GM23338 (cell line): ENCODE results near the gene DCAF10. TPM values are rescaled to one million over a fixed set of nuclear protein-coding genes. Genes with fewer than 3 reads are reported as not detected.

ENCODE experiments used
- ATAC-seq: fragments of 200-7000 bp; cut with Tn5 transposase; 3 replicates; pipeline ENCODE4 v1.9.1; 2020
- DNase-seq: peaks from one replicate; pipeline ENCODE4 v3.0.0-alpha.2; 2015; ENCODE audit warnings: low spot score
- H2AFZ ChIP-seq: fragments of 200-600 bp; sonication (generic); 2 replicates; pipeline ENCODE4 v1.8.0; 2016; ENCODE audit warnings: antibody characterized with exemption, mild to moderate bottlenecking, moderate library complexity
- H3F3A ChIP-seq: fragments of 200-600 bp; sonication (generic); replicated peaks from 2 replicates; pipeline ENCODE4 v1.8.0; 2017; ENCODE audit warnings: antibody characterized with exemption, mixed run types, low read depth
- H3K27ac ChIP-seq: fragments of 200-600 bp; sonication (generic); 2 replicates; pipeline ENCODE4 v1.6.1; 2016; ENCODE audit warnings: low read depth
- H3K27me3 ChIP-seq: fragments of 200-600 bp; sonication (generic); 2 replicates; pipeline ENCODE4 v1.8.0; 2016; ENCODE audit warnings: mild to moderate bottlenecking, mixed run types, moderate library complexity; ENCODE audit not compliant: insufficient read depth
- H3K36me3 ChIP-seq: fragments of 200-600 bp; sonication (generic); 2 replicates; pipeline ENCODE4 v1.8.0; 2016; ENCODE audit warnings: mild to moderate bottlenecking; ENCODE audit not compliant: insufficient read depth
- H3K4me1 ChIP-seq: fragments of 200-600 bp; sonication (generic); 2 replicates; pipeline ENCODE4 v1.8.0; 2016; ENCODE audit warnings: mild to moderate bottlenecking, moderate library complexity; ENCODE audit not compliant: insufficient read depth
- H3K4me2 ChIP-seq: fragments of 200-600 bp; sonication (generic); 2 replicates; pipeline ENCODE4 v1.7.1; 2017; ENCODE audit warnings: mixed run types
- H3K4me3 ChIP-seq: fragments of 200-600 bp; sonication (generic); 2 replicates; pipeline ENCODE4 v1.6.1; 2016; ENCODE audit warnings: mixed run types
- H3K79me2 ChIP-seq: fragments of 200-600 bp; sonication (generic); replicated peaks from 2 replicates; pipeline ENCODE4 v1.8.0; 2017; ENCODE audit warnings: mild to moderate bottlenecking; ENCODE audit not compliant: insufficient read depth
- H3K9me2 ChIP-seq: fragments of 200-600 bp; sonication (generic); 2 replicates; pipeline ENCODE4 v1.8.0; 2017; ENCODE audit not compliant: insufficient read depth
- H4K20me1 ChIP-seq: fragments of 200-600 bp; sonication (generic); replicated peaks from 2 replicates; pipeline ENCODE4 v1.8.0; 2017; ENCODE audit warnings: mild to moderate bottlenecking; ENCODE audit not compliant: insufficient read depth
- H3K27ac Mint-ChIP-seq: 2 replicates; pipeline ENCODE4 v1.8.0; 2020; ENCODE audit warnings: inconsistent platforms, mild to moderate bottlenecking, moderate library complexity, mixed read lengths
- H3K27me3 Mint-ChIP-seq: 3 replicates; pipeline ENCODE4 v1.8.0; 2022; ENCODE audit warnings: low read depth, mild to moderate bottlenecking, moderate library complexity, mixed read lengths, inconsistent platforms; ENCODE audit not compliant: insufficient read depth, poor library complexity
- H3K36me3 Mint-ChIP-seq: 3 replicates; pipeline ENCODE4 v1.8.0; 2021; ENCODE audit warnings: low read depth, mild to moderate bottlenecking, inconsistent platforms, moderate library complexity, mixed read lengths
- H3K4me1 Mint-ChIP-seq: 3 replicates; pipeline ENCODE4 v1.8.0; 2020; ENCODE audit warnings: mild to moderate bottlenecking, inconsistent platforms, mixed read lengths
- H3K4me3 Mint-ChIP-seq: 3 replicates; pipeline ENCODE4 v1.8.0; 2021; ENCODE audit warnings: moderate library complexity, mild to moderate bottlenecking, inconsistent platforms, mixed read lengths
- H3K9me3 Mint-ChIP-seq: 3 replicates; pipeline ENCODE4 v1.8.0; 2020; ENCODE audit warnings: moderate library complexity, mild to moderate bottlenecking, inconsistent platforms, mixed read lengths
- CREB1 ChIP-seq: fragments of 250-450 bp; sonication (Bioruptor Pico); IDR thresholded peaks from 2 replicates; pipeline ENCODE4 v1.5.0; 2020; ENCODE audit warnings: low read depth, mild to moderate bottlenecking, moderate library complexity
- EZH2 ChIP-seq: fragments of 200-600 bp; sonication (generic); IDR thresholded peaks from one replicate; pipeline ENCODE4 v1.8.0; 2017; ENCODE audit warnings: antibody characterized with exemption, mild to moderate bottlenecking, low read depth; ENCODE audit not compliant: unreplicated experiment
- EZH2phosphoT487 ChIP-seq: fragments of 200-600 bp; sonication (generic); IDR thresholded peaks from one replicate; pipeline ENCODE4 v1.8.1; 2018; ENCODE audit warnings: antibody characterized with exemption; ENCODE audit not compliant: unreplicated experiment
- JUNB ChIP-seq: IDR thresholded peaks from one replicate; pipeline ENCODE4 v1.6.1; 2016; ENCODE audit warnings: antibody characterized with exemption; ENCODE audit not compliant: unreplicated experiment
- NANOG ChIP-seq: IDR thresholded peaks from 2 replicates; pipeline ENCODE4 v1.6.1; 2016; ENCODE audit warnings: antibody characterized with exemption, borderline replicate concordance
- POLR2AphosphoS5 ChIP-seq: IDR thresholded peaks from 2 replicates; pipeline ENCODE4 v1.6.1; 2016; ENCODE audit warnings: antibody characterized with exemption, low read depth
- STAT1 ChIP-seq: IDR thresholded peaks from one replicate; pipeline ENCODE4 v1.6.1; 2016; ENCODE audit warnings: antibody characterized with exemption; ENCODE audit not compliant: unreplicated experiment
- ZNF331 ChIP-seq: fragments of 250-450 bp; sonication (Bioruptor Pico); IDR thresholded peaks from 2 replicates; pipeline ENCODE4 v1.5.0; 2020; ENCODE audit warnings: low read depth, mild to moderate bottlenecking, moderate library complexity
- polyA plus RNA-seq: library from polyadenylated mRNA; unstranded; fragments of >200 nt; fragmentation: Nextera tagmentation; extraction: Ambion mirVana; gene quantifications from 2 replicates; pipeline ENCODE4 v1.2.1, GENCODE V29; 2016
- total RNA-seq: library from RNA; depleted of rRNA; stranded (reverse); fragments of >200 nt; shearing (Covaris generic); gene quantifications from 2 replicates; pipeline ENCODE4 v1.2.3, GENCODE V29; 2014
- TF ChIP-seq, protein P1 (sequence below): IDR thresholded peaks from one replicate; pipeline ENCODE4 v1.6.1; 2018; ENCODE audit warnings: antibody characterized with exemption; ENCODE audit not compliant: unreplicated experiment
- TF ChIP-seq, protein P2 (sequence below), 2 experiments: fragments of 200-600 bp in 1 of 2; sonication (generic) in 1 of 2; conservative IDR thresholded peaks; 2 replicates each; pipeline versions ENCODE4 v1.5.1 to v1.6.1; 2016 to 2017; ENCODE audit warnings: antibody characterized with exemption in 2 of 2, low read depth in 2 of 2, mild to moderate bottlenecking in 2 of 2, moderate library complexity in 1 of 2
- TF ChIP-seq, protein P3 (sequence below): IDR thresholded peaks from 2 replicates; pipeline ENCODE4 v1.6.1; 2016; ENCODE audit warnings: antibody characterized with exemption

Gene DCAF10
- total and polyA plus RNA-seq, 2 experiments from 2014 or later, result 6.6 to 11.5 TPM

DNA sequence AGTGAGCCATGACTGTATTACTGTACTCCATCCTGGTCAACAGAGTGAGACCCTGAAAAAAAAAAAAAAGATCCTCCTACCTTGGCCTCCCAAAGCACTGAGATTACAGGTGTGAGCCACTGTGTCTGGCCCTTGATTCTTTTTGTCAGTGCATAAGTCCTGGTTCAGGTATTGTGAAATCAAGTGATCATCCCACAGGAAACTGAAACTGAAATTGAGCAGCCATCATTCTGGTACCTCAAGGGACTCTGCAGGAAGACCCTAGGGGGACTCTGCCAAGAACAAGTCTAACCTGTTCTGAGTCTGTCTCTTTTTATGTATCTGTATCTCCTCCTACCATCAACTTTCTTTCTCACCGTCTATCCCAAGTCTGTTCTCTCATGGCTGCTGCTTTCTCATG lies 1.9 kb upstream of the DCAF10 start (continued):
- TF ChIP-seq, protein P1, sequence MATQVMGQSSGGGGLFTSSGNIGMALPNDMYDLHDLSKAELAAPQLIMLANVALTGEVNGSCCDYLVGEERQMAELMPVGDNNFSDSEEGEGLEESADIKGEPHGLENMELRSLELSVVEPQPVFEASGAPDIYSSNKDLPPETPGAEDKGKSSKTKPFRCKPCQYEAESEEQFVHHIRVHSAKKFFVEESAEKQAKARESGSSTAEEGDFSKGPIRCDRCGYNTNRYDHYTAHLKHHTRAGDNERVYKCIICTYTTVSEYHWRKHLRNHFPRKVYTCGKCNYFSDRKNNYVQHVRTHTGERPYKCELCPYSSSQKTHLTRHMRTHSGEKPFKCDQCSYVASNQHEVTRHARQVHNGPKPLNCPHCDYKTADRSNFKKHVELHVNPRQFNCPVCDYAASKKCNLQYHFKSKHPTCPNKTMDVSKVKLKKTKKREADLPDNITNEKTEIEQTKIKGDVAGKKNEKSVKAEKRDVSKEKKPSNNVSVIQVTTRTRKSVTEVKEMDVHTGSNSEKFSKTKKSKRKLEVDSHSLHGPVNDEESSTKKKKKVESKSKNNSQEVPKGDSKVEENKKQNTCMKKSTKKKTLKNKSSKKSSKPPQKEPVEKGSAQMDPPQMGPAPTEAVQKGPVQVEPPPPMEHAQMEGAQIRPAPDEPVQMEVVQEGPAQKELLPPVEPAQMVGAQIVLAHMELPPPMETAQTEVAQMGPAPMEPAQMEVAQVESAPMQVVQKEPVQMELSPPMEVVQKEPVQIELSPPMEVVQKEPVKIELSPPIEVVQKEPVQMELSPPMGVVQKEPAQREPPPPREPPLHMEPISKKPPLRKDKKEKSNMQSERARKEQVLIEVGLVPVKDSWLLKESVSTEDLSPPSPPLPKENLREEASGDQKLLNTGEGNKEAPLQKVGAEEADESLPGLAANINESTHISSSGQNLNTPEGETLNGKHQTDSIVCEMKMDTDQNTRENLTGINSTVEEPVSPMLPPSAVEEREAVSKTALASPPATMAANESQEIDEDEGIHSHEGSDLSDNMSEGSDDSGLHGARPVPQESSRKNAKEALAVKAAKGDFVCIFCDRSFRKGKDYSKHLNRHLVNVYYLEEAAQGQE, result no peak
- TF ChIP-seq, protein P2, sequence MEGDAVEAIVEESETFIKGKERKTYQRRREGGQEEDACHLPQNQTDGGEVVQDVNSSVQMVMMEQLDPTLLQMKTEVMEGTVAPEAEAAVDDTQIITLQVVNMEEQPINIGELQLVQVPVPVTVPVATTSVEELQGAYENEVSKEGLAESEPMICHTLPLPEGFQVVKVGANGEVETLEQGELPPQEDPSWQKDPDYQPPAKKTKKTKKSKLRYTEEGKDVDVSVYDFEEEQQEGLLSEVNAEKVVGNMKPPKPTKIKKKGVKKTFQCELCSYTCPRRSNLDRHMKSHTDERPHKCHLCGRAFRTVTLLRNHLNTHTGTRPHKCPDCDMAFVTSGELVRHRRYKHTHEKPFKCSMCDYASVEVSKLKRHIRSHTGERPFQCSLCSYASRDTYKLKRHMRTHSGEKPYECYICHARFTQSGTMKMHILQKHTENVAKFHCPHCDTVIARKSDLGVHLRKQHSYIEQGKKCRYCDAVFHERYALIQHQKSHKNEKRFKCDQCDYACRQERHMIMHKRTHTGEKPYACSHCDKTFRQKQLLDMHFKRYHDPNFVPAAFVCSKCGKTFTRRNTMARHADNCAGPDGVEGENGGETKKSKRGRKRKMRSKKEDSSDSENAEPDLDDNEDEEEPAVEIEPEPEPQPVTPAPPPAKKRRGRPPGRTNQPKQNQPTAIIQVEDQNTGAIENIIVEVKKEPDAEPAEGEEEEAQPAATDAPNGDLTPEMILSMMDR (conservative IDR thresholded peaks at IDR 0.05; ENCODE audit: low read depth in 2 of 2), result no peak
- TF ChIP-seq EZH2, result no peak
- TF ChIP-seq POLR2AphosphoS5, result no peak

DNA sequence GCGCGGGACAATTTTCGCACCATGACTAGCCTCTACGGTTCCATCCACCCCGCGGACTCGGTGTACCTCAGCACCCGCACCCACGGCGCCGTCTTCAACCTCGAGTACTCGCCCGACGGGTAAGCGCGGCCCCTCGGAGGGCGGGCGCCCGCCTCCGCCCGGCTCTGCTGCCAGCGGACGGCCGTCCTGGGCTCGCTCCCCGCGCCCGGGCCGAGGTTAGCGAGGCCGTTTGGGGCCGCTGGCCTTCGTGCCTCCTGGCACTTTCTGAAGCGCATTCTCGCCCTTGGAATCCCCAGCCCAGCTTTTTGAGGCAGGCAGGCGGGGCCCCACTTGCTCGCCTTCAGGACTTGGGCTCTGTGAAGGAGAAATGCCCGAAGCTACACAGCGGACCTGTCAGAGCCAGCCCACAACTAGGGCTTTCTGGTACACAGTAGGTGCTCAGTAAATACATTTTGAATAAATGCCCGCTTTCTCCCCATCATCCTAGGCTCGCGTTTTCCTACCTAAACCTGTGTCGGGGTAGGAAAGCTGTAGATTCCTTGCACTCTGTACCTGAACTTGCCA lies 772 bp downstream of the DCAF10 start:
- Mint-ChIP-seq H3K27ac (no peak overlapping the region), H3K4me3 (peak overlapping the region; percentile 99), H3K4me1 (peaks cover 21% of the 10 kb centered on the region), H3K27me3 (peaks cover 3% of the 10 kb centered on the region), H3K36me3 (no peaks in the 10 kb centered on the region), H3K9me3 (no peaks in the 10 kb centered on the region; the same call in 2 of the 3 replicates)
- ATAC-seq (peak; percentile 45), DNase-seq (peak; percentile 57)
- Histone ChIP-seq H3K79me2 (peaks cover 35% of the 10 kb centered on the region), H3K4me1 (peaks cover 25% of the 10 kb centered on the region), H3K36me3 (no peaks in the 10 kb centered on the region), H3K4me3 (peak overlapping the region; percentile 93), H3F3A (peaks cover 4% of the 10 kb centered on the region; the same call in 1 of the 2 replicates), H2AFZ (peak overlapping the region; percentile 76), H3K27me3 (no peaks in the 10 kb centered on the region), H3K4me2 (peak overlapping the region; percentile 100), H3K9me2 (no peaks in the 10 kb centered on the region), H3K27ac (peak overlapping the region; percentile 81; the same call in 1 of the 2 replicates), H4K20me1 (peaks cover 10% of the 10 kb centered on the region; the same call in 1 of the 2 replicates)
- TF ChIP-seq, protein P1, result no peak
- TF ChIP-seq ZNF331 (CRISPR knock-in tag) (no peak), CREB1 (CRISPR knock-in tag) (no peak), EZH2phosphoT487 (no peak), STAT1 (no peak), NANOG (no peak), JUNB (no peak)
- TF ChIP-seq, protein P2 (conservative IDR thresholded peaks at IDR 0.05; ENCODE audit: low read depth in 2 of 2), result no peak
- TF ChIP-seq, protein P3, sequence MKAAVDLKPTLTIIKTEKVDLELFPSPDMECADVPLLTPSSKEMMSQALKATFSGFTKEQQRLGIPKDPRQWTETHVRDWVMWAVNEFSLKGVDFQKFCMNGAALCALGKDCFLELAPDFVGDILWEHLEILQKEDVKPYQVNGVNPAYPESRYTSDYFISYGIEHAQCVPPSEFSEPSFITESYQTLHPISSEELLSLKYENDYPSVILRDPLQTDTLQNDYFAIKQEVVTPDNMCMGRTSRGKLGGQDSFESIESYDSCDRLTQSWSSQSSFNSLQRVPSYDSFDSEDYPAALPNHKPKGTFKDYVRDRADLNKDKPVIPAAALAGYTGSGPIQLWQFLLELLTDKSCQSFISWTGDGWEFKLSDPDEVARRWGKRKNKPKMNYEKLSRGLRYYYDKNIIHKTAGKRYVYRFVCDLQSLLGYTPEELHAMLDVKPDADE, result no peak
